Measurements from ENCODE around the gene MYL11.

MYL11 gene

DNA sequence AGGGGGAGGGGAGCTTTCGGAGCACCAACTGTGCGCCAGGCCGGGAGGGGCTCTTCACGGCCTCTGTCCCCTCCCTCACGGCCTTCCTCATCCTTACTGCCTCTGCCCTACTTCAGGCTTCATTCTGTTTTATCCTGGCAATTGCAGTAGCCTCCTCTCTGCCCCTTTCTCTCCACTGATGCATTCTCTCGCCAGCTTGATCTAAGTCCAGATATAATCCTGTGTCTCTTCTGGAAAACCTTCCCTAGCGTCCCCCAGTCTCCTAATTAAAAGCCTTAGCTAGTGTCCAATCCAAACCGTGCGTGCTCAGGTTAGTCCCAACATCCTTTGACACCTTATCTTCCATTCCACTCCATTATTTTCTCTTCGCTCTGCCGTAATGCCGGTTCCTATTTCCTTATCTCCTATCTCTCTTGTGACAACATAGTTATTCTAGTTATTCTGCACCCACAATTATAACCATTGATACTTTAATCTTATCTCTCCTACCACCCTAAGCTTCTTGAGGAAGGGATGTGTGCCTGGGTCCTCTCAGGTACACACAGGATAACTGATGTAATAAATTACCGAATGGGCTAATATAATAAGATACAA lies 21.5 kb downstream of the MYL11 start:
- H3K36me3 ChIP-seq (ENCODE audit: control insufficient read depth in 2 of 2, insufficient read depth in 1 of 2, low read length in 2 of 2): peaks cover 0 to 27% of the 10 kb centered on the region in 2 experiments; a peak in 2 of 3 replicates
- H3K4me3 ChIP-seq (ENCODE audit: low read depth, low read length): peak overlapping the region; percentile 71
- CTCF ChIA-PET: interaction anchor here (0.6 to 3.3 kb wide), 10 partner anchors 11 to 298 kb away, joined by 3 to 27 read pairs (median 5); partner anchors contain the start of genes DCTPP1, TBC1D10B and ZNF771
- H3K4me1 ChIP-seq (ENCODE audit: control insufficient read depth, insufficient read depth, low read length): peaks cover 16% of the 10 kb centered on the region
- H3K27ac ChIP-seq (ENCODE audit: extremely low read depth, low read depth, low read length): peak overlapping the region; percentile 84
- no peaks in the 10 kb centered on the region for H3K9me3 ChIP-seq (ENCODE audit: control insufficient read depth, insufficient read depth, low read depth, low read length)
- POLR2A ChIA-PET: interaction anchor here (1.0 to 3.2 kb wide), 12 partner anchors 10 to 331 kb away, joined by 3 to 44 read pairs (median 12); partner anchors contain the start of genes ALDOA, CD2BP2, SEPTIN1 and TBC1D10B
- TF ChIP-seq ZNF394 (tag by site-specific recombination; IDR thresholded peaks at IDR 0.05; ENCODE audit: borderline replicate concordance): 0 out of 2 replicates have a peak, but pooled peaks have one; percentile 55
- TF ChIP-seq ZNF521 (tag by site-specific recombination; IDR thresholded peaks at IDR 0.05): no peak
- peak; percentile 12; the same call in 1 of the 2 replicates for TF ChIP-seq ZEB2 (tag by site-specific recombination; IDR thresholded peaks at IDR 0.05)
- no peak for TF ChIP-seq ZSCAN30 (tag by site-specific recombination; IDR thresholded peaks at IDR 0.05)
- peak; percentile 57; the same call in 1 of the 2 replicates for TF ChIP-seq ZXDB (tag by site-specific recombination; IDR thresholded peaks at IDR 0.05)
- no peak for TF ChIP-seq ZSCAN23 (tag by site-specific recombination; IDR thresholded peaks at IDR 0.05)
- TF ChIP-seq ZFHX2 (tag by site-specific recombination; conservative IDR thresholded peaks at IDR 0.05): no peak
- TF ChIP-seq ZNF530 (tag by site-specific recombination; IDR thresholded peaks at IDR 0.05; ENCODE audit: low read depth): no peak
- TF ChIP-seq ZIC2 (tag by site-specific recombination; IDR thresholded peaks at IDR 0.05): 0 out of 2 replicates have a peak, but pooled peaks have one; percentile 1
- TF ChIP-seq, protein P1, sequence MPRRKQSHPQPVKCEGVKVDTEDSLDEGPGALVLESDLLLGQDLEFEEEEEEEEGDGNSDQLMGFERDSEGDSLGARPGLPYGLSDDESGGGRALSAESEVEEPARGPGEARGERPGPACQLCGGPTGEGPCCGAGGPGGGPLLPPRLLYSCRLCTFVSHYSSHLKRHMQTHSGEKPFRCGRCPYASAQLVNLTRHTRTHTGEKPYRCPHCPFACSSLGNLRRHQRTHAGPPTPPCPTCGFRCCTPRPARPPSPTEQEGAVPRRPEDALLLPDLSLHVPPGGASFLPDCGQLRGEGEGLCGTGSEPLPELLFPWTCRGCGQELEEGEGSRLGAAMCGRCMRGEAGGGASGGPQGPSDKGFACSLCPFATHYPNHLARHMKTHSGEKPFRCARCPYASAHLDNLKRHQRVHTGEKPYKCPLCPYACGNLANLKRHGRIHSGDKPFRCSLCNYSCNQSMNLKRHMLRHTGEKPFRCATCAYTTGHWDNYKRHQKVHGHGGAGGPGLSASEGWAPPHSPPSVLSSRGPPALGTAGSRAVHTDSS (tag by site-specific recombination; IDR thresholded peaks at IDR 0.05): peak; percentile 79
- TF ChIP-seq ZNF501 (tag by site-specific recombination; IDR thresholded peaks at IDR 0.05): 0 out of 2 replicates have a peak, but pooled peaks have one; percentile 38
- no peak for TF ChIP-seq MZF1 (tag by site-specific recombination; IDR thresholded peaks at IDR 0.05; ENCODE audit: borderline replicate concordance)
- peak; percentile 99 for TF ChIP-seq ZNF335 (tag by site-specific recombination; conservative IDR thresholded peaks at IDR 0.05)
- TF ChIP-seq ZNF629 (tag by site-specific recombination; IDR thresholded peaks at IDR 0.05): peak; percentile 38; the same call in 1 of the 2 replicates
- TF ChIP-seq, protein P2, sequence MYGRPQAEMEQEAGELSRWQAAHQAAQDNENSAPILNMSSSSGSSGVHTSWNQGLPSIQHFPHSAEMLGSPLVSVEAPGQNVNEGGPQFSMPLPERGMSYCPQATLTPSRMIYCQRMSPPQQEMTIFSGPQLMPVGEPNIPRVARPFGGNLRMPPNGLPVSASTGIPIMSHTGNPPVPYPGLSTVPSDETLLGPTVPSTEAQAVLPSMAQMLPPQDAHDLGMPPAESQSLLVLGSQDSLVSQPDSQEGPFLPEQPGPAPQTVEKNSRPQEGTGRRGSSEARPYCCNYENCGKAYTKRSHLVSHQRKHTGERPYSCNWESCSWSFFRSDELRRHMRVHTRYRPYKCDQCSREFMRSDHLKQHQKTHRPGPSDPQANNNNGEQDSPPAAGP (tag by site-specific recombination; IDR thresholded peaks at IDR 0.05): peak; percentile 11; the same call in 1 of the 2 replicates
- TF ChIP-seq YY2 (tag by site-specific recombination; IDR thresholded peaks at IDR 0.05): no peak
- 0 out of 2 replicates have a peak, but pooled peaks have one; percentile 18 for TF ChIP-seq SP2 (tag by site-specific recombination; IDR thresholded peaks at IDR 0.05)
- TF ChIP-seq MYNN (tag by site-specific recombination; IDR thresholded peaks at IDR 0.05; ENCODE audit: borderline replicate concordance): 0 out of 2 replicates have a peak, but pooled peaks have one; percentile 53
- TF ChIP-seq, protein P3, sequence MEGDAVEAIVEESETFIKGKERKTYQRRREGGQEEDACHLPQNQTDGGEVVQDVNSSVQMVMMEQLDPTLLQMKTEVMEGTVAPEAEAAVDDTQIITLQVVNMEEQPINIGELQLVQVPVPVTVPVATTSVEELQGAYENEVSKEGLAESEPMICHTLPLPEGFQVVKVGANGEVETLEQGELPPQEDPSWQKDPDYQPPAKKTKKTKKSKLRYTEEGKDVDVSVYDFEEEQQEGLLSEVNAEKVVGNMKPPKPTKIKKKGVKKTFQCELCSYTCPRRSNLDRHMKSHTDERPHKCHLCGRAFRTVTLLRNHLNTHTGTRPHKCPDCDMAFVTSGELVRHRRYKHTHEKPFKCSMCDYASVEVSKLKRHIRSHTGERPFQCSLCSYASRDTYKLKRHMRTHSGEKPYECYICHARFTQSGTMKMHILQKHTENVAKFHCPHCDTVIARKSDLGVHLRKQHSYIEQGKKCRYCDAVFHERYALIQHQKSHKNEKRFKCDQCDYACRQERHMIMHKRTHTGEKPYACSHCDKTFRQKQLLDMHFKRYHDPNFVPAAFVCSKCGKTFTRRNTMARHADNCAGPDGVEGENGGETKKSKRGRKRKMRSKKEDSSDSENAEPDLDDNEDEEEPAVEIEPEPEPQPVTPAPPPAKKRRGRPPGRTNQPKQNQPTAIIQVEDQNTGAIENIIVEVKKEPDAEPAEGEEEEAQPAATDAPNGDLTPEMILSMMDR (tag by site-specific recombination; IDR thresholded peaks at IDR 0.05): no peak; the same call in 1 of the 2 replicates
- peak; percentile 65 for TF ChIP-seq ZBTB20 (tag by site-specific recombination; IDR thresholded peaks at IDR 0.05)
- TF ChIP-seq ZNF341 (tag by site-specific recombination; IDR thresholded peaks at IDR 0.05; ENCODE audit: low read depth): peak; percentile 4; the same call in 1 of the 2 replicates
- 0 out of 2 replicates have a peak, but pooled peaks have one; percentile 42 for TF ChIP-seq ZBTB7A (tag by site-specific recombination; IDR thresholded peaks at IDR 0.05; ENCODE audit: low read depth)
- 0 out of 2 replicates have a peak, but pooled peaks have one; percentile 18 for TF ChIP-seq ZNF416 (tag by site-specific recombination; IDR thresholded peaks at IDR 0.05)
- peak; percentile 35; the same call in 1 of the 2 replicates for TF ChIP-seq SP3 (tag by site-specific recombination; IDR thresholded peaks at IDR 0.05)
- TF ChIP-seq ZNF146 (tag by site-specific recombination; IDR thresholded peaks at IDR 0.05): 0 out of 2 replicates have a peak, but pooled peaks have one; percentile 40
- peak; percentile 72 for TF ChIP-seq ZBTB8A (tag by site-specific recombination; IDR thresholded peaks at IDR 0.05)
- TF ChIP-seq ZNF10 (tag by site-specific recombination; IDR thresholded peaks at IDR 0.05): peak; percentile 47; the same call in 1 of the 2 replicates
- TF ChIP-seq, protein P4, sequence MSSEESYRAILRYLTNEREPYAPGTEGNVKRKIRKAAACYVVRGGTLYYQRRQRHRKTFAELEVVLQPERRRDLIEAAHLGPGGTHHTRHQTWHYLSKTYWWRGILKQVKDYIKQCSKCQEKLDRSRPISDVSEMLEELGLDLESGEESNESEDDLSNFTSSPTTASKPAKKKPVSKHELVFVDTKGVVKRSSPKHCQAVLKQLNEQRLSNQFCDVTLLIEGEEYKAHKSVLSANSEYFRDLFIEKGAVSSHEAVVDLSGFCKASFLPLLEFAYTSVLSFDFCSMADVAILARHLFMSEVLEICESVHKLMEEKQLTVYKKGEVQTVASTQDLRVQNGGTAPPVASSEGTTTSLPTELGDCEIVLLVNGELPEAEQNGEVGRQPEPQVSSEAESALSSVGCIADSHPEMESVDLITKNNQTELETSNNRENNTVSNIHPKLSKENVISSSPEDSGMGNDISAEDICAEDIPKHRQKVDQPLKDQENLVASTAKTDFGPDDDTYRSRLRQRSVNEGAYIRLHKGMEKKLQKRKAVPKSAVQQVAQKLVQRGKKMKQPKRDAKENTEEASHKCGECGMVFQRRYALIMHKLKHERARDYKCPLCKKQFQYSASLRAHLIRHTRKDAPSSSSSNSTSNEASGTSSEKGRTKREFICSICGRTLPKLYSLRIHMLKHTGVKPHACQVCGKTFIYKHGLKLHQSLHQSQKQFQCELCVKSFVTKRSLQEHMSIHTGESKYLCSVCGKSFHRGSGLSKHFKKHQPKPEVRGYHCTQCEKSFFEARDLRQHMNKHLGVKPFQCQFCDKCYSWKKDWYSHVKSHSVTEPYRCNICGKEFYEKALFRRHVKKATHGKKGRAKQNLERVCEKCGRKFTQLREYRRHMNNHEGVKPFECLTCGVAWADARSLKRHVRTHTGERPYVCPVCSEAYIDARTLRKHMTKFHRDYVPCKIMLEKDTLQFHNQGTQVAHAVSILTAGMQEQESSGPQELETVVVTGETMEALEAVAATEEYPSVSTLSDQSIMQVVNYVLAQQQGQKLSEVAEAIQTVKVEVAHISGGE (tag by site-specific recombination; conservative IDR thresholded peaks at IDR 0.05; ENCODE audit: low read depth): peak; percentile 64; the same call in 1 of the 2 replicates
- peak; percentile 80 for TF ChIP-seq ZNF366 (tag by site-specific recombination; conservative IDR thresholded peaks at IDR 0.05)

Measured in HEK293 (cell line).